Hepatocyte (in vitro differentiated cells): ENCODE results near the gene AGAP1. TPM values are rescaled to one million over a fixed set of nuclear protein-coding genes. Genes with fewer than 3 reads are reported as not detected.

ENCODE experiments used
- DNase-seq: peaks from one replicate; pipeline ENCODE4 v3.0.0-alpha.2; 2016; ENCODE audit warnings: low spot score
- H2AFZ ChIP-seq: fragments of 200-600 bp; sonication (generic); 2 replicates; pipeline ENCODE4 v1.6.0; 2016; ENCODE audit warnings: antibody characterized with exemption, mild to moderate bottlenecking
- H3K27ac ChIP-seq: fragments of 200-600 bp; sonication (generic); 2 replicates; pipeline ENCODE4 v1.5.1; 2016; ENCODE audit warnings: mild to moderate bottlenecking
- H3K27me3 ChIP-seq: fragments of 200-600 bp; sonication (generic); 2 replicates; pipeline ENCODE4 v1.6.1; 2016
- H3K36me3 ChIP-seq: fragments of 200-600 bp; sonication (generic); replicated peaks from 2 replicates; pipeline ENCODE4 v1.5.1; 2016; ENCODE audit warnings: low read depth; ENCODE audit not compliant: insufficient read depth
- H3K4me1 ChIP-seq: fragments of 200-600 bp; sonication (generic); 2 replicates; pipeline ENCODE4 v1.5.1; 2016; ENCODE audit warnings: mild to moderate bottlenecking, moderate library complexity; ENCODE audit not compliant: insufficient read depth
- H3K4me2 ChIP-seq: fragments of 200-600 bp; sonication (generic); 2 replicates; pipeline ENCODE4 v1.6.0; 2016
- H3K4me3 ChIP-seq: fragments of 200-600 bp; sonication (generic); 2 replicates; pipeline ENCODE4 v1.5.1; 2016; ENCODE audit warnings: mild to moderate bottlenecking
- H3K79me2 ChIP-seq: fragments of 200-600 bp; sonication (generic); 2 replicates; pipeline ENCODE4 v1.6.0; 2017; ENCODE audit warnings: mild to moderate bottlenecking
- H3K9me2 ChIP-seq: fragments of 200-600 bp; sonication (generic); replicated peaks from 2 replicates; pipeline ENCODE4 v1.6.0; 2017; ENCODE audit warnings: mild to moderate bottlenecking; ENCODE audit not compliant: insufficient read depth
- H3K9me3 ChIP-seq: fragments of 200-600 bp; sonication (generic); 2 replicates; pipeline ENCODE4 v1.5.1; 2016; ENCODE audit warnings: low read depth, mild to moderate bottlenecking
- H4K20me1 ChIP-seq: fragments of 200-600 bp; sonication (generic); 2 replicates; pipeline ENCODE4 v1.6.0; 2016; ENCODE audit warnings: mild to moderate bottlenecking; ENCODE audit not compliant: insufficient read depth, poor library complexity, severe bottlenecking
- EZH2 ChIP-seq: fragments of 200-600 bp; sonication (generic); IDR thresholded peaks from 2 replicates; pipeline ENCODE4 v1.6.1; 2016; ENCODE audit warnings: antibody characterized with exemption, mild to moderate bottlenecking, borderline replicate concordance
- EZH2phosphoT487 ChIP-seq: fragments of 200-600 bp; sonication (generic); IDR thresholded peaks from one replicate; pipeline ENCODE4 v1.6.1; 2018; ENCODE audit warnings: antibody characterized with exemption, mild to moderate bottlenecking, low read depth, moderate library complexity; ENCODE audit not compliant: unreplicated experiment, severe bottlenecking
- WGBS: methylation state at CpG from one replicate; pipeline ENCODE4 v1.1.6; 2016; ENCODE audit warnings: low lambda C conversion rate; ENCODE audit errors: missing lambda C conversion rate; 5-methylcytosine and 5-hydroxymethylcytosine counted together
- polyA plus RNA-seq: library from polyadenylated mRNA; unstranded; fragments of >200 nt; fragmentation: Nextera tagmentation; extraction: Ambion mirVana; gene quantifications from 2 replicates; pipeline ENCODE4 v1.2.1, GENCODE V29; 2016
- total RNA-seq: library from RNA; depleted of rRNA; stranded (reverse); fragments of >200 nt; gene quantifications from 2 replicates; pipeline ENCODE4 v1.2.3, GENCODE V29; 2014
- TF ChIP-seq, protein P1 (sequence below): fragments of 200-600 bp; sonication (generic); IDR thresholded peaks from 2 replicates; pipeline ENCODE4 v1.5.1; 2016; ENCODE audit warnings: antibody characterized with exemption, mild to moderate bottlenecking; ENCODE audit not compliant: poor library complexity

Gene AGAP1
- total and polyA plus RNA-seq, 2 experiments from 2014 or later: 12.1 to 20.0 TPM

DNA sequence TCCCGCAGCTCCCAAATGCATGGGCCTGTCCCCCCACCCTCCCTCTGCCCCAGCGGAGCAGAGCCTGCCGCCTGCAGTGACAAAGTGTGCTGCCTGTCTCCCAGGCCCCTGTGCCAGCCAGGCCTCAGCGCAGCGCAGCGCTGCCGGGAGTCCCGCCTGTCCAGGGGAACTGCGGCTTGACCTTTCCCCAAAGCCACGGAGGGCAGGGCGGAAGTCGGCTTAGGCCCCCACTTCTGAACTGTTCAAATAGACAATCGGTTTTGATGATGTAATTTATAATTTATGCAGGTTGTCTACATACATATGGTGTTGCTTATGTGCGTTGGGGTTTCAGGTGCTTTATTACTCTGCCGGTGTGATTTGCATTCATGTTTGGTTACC is 667.2 kb downstream of the AGAP1 start:
- H4K20me1 ChIP-seq: no peaks in the 10 kb centered on the region
- no peak overlapping the region for H3K4me3 ChIP-seq
- H3K9me3 ChIP-seq: no peaks in the 10 kb centered on the region
- H2AFZ ChIP-seq: no peak overlapping the region
- H3K79me2 ChIP-seq: no peaks in the 10 kb centered on the region
- WGBS: 58% methylated on average over 12 of the region's 15 CpGs
- no peaks in the 10 kb centered on the region for H3K36me3 ChIP-seq
- DNase-seq: no peak
- no peak overlapping the region for H3K27ac ChIP-seq
- H3K4me2 ChIP-seq: no peak overlapping the region
- no peak for TF ChIP-seq EZH2
- no peak for TF ChIP-seq EZH2phosphoT487
- TF ChIP-seq, protein P1, sequence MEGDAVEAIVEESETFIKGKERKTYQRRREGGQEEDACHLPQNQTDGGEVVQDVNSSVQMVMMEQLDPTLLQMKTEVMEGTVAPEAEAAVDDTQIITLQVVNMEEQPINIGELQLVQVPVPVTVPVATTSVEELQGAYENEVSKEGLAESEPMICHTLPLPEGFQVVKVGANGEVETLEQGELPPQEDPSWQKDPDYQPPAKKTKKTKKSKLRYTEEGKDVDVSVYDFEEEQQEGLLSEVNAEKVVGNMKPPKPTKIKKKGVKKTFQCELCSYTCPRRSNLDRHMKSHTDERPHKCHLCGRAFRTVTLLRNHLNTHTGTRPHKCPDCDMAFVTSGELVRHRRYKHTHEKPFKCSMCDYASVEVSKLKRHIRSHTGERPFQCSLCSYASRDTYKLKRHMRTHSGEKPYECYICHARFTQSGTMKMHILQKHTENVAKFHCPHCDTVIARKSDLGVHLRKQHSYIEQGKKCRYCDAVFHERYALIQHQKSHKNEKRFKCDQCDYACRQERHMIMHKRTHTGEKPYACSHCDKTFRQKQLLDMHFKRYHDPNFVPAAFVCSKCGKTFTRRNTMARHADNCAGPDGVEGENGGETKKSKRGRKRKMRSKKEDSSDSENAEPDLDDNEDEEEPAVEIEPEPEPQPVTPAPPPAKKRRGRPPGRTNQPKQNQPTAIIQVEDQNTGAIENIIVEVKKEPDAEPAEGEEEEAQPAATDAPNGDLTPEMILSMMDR: no peak
- H3K4me1 ChIP-seq: peaks cover 14% of the 10 kb centered on the region
- H3K9me2 ChIP-seq: no peaks in the 10 kb centered on the region
- H3K27me3 ChIP-seq: peaks cover 100% of the 10 kb centered on the region

DNA sequence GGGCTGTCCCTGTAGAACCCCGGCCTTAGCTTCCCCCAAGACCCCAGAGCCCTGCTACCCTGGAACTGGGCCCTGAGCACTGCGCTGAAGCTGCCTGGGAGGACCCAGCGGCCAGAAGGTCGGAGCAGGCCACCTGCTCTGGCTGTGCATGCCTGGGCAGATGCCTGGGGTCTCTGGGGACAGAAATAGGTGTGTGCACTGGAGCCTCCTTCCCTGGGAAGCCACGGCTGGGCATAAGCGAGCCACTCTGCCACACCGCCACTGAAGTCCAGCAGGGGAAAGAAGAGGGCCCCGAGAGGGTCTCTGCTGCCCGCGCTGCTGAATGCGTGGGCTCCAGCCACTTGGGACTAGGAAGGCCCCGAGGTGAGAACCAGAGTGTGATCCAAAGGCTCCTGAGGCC is 667.7 kb downstream of the AGAP1 start:
- Histone ChIP-seq H2AFZ (no peak overlapping the region), H3K27me3 (peaks cover 100% of the 10 kb centered on the region), H3K79me2 (no peaks in the 10 kb centered on the region), H3K27ac (no peak overlapping the region), H3K4me2 (no peak overlapping the region), H4K20me1 (no peaks in the 10 kb centered on the region), H3K4me3 (no peak overlapping the region), H3K9me2 (no peaks in the 10 kb centered on the region), H3K4me1 (peaks cover 19% of the 10 kb centered on the region), H3K36me3 (no peaks in the 10 kb centered on the region), H3K9me3 (no peaks in the 10 kb centered on the region)
- WGBS: 83% methylated on average over 12 of the region's 12 CpGs
- TF ChIP-seq EZH2 (no peak), EZH2phosphoT487 (no peak)
- TF ChIP-seq, protein P1: no peak
- DNase-seq: no peak

DNA sequence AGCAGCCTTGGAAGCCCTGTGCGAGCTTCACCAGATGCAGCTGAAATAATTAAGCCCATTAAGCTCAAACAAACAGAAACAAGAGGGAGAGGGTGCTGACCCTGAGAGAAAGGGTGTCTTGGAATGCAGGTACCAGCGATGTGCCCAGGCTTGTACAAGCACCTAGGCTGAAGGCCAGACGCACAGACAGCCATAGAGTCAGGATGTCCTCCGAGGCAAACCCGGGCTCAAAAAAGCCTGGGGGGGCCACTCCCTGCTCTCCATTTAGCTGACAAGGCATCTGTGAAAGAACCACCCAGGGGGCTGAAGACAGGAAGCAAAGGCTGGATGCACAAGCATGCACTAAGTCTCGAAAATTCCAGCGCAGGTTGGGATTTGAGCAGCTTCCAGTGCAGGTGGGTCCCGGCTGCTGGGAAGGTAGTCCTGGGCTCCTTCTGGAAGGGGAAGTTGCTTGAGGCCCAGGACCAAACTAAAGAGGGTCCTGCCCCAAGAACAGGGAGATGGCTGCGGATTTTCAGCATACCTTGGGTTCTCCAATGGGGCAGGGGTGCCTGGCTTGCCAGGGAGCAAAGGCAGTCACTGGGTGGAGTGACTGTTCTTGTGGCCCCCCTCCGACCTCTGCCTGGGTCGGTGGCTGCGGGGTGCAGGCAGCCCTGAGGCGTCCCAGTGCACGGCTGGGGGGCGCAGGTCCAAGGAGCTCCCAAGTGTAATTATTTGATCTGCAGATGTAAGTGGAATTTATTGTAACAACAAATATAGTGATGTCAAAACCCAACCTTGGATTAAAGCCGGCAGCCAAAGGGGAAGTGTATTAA is 668.4 kb downstream of the AGAP1 start:
- no peaks in the 10 kb centered on the region for H3K9me2 ChIP-seq
- no peaks in the 10 kb centered on the region for H3K36me3 ChIP-seq
- no peak overlapping the region for H3K4me2 ChIP-seq
- no peak overlapping the region for H3K27ac ChIP-seq
- TF ChIP-seq EZH2phosphoT487: no peak
- TF ChIP-seq EZH2: peak; percentile 52
- DNase-seq: no peak
- H3K27me3 ChIP-seq: peaks cover 100% of the 10 kb centered on the region
- WGBS: 42% methylated on average over 16 of the region's 16 CpGs
- H3K9me3 ChIP-seq: no peaks in the 10 kb centered on the region
- no peak overlapping the region for H2AFZ ChIP-seq
- H3K79me2 ChIP-seq: no peaks in the 10 kb centered on the region
- no peak overlapping the region for H3K4me3 ChIP-seq
- peaks cover 26% of the 10 kb centered on the region for H3K4me1 ChIP-seq
- H4K20me1 ChIP-seq: no peaks in the 10 kb centered on the region

DNA sequence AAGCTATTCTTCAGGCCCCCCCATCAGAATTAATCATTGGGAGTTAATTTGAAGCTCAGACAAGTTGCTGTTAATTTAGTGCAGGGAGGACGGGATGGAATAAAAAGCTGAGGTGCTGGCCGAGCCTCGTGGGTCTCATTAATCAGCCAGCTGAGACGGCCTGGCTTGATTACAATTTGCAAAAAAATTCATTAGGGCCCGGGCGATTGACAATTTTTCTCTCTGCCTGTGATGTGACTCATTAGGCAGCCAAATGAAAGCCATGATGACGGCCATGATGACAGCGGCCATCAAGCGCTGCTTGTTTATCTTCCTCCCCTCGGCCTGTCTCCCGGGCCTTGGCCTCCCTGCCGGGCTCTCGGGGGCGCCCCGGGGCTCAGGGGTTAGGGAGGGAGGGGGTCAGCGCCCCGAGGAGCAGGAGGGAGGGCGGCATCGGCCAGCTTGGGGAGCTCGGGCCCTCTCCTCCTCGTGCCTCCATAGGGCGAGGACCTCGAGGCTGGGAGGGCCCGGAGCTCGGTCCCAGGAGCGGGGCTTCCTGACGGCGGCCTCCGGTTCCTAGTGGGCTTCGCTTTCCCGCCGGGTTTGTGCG is 669.1 kb downstream of the AGAP1 start:
- Histone ChIP-seq H3K4me3 (no peak overlapping the region), H3K27ac (no peak overlapping the region), H3K4me2 (peak overlapping the region; percentile 96), H4K20me1 (no peaks in the 10 kb centered on the region), H3K9me2 (no peaks in the 10 kb centered on the region), H3K36me3 (no peaks in the 10 kb centered on the region), H2AFZ (peak overlapping the region; percentile 68), H3K79me2 (no peaks in the 10 kb centered on the region), H3K9me3 (no peaks in the 10 kb centered on the region), H3K4me1 (peaks cover 28% of the 10 kb centered on the region), H3K27me3 (peaks cover 100% of the 10 kb centered on the region)
- 20% methylated on average over 27 of the region's 33 CpGs for WGBS
- TF ChIP-seq, protein P1: no peak
- TF ChIP-seq EZH2phosphoT487 (no peak), EZH2 (no peak)
- no peak for DNase-seq
